Common myeloid progenitor, CD34-positive (primary cell): Measurements from ENCODE around the gene KBTBD8.

Source experiments
- CTCF ChIA-PET: fragments of 350-600 bp; sonication (Branson Sonifier 250); formaldehyde crosslinking; loops from one replicate; lab custom pipeline; 2021; ENCODE audit warnings: antibody characterized with exemption; lab: Charles Lee
- POLR2A ChIA-PET: fragments of 350-600 bp; sonication (Branson Sonifier 250); formaldehyde crosslinking; loops from one replicate; lab custom pipeline; 2021; ENCODE audit warnings: antibody characterized with exemption; lab: Charles Lee
- DNase-seq, 3 donors: peaks; one replicate each; pipeline versions ENCODE4 v3.0.0 to v3.0.0-alpha.2; 2013
- H3K27ac ChIP-seq, 2 experiments: 1 replicate in 1 of 2; 2 replicates in 1 of 2; pipeline ENCODE4 v1.7.0; 2013; ENCODE audit warnings: inconsistent platforms in 2 of 2, low read length in 2 of 2, mild to moderate bottlenecking in 2 of 2, low read depth in 1 of 2, moderate library complexity in 1 of 2; ENCODE audit not compliant: severe bottlenecking in 2 of 2, insufficient read depth in 1 of 2, poor library complexity in 1 of 2
- H3K27me3 ChIP-seq, 5 experiments: replicated peaks in 2 of 5; 1 replicate in 3 of 5; 2 replicates in 2 of 5; pipeline versions ENCODE4 v1.6.1 to v1.7.0; 2013; ENCODE audit warnings: low read length in 4 of 5, mild to moderate bottlenecking in 2 of 5, moderate library complexity in 2 of 5, inconsistent platforms in 1 of 5; ENCODE audit not compliant: insufficient read depth in 5 of 5, control insufficient read depth in 4 of 5
- H3K36me3 ChIP-seq, 4 experiments: 1 replicate in 2 of 4; 2 replicates in 2 of 4; pipeline versions ENCODE4 v1.6.1 to v1.7.0; 2013; ENCODE audit warnings: low read length in 3 of 4, control low read depth in 1 of 4, mild to moderate bottlenecking in 1 of 4; ENCODE audit not compliant: control insufficient read depth in 4 of 4, insufficient read depth in 4 of 4
- H3K4me1 ChIP-seq, 4 experiments: 1 replicate in 3 of 4; 2 replicates in 1 of 4; pipeline versions ENCODE4 v1.6.1 to v1.7.1; 2013; ENCODE audit warnings: low read length in 3 of 4, mild to moderate bottlenecking in 3 of 4, control low read depth in 1 of 4, inconsistent platforms in 1 of 4, moderate library complexity in 1 of 4; ENCODE audit not compliant: control insufficient read depth in 4 of 4, insufficient read depth in 4 of 4; ENCODE audit errors: control extremely low read depth in 1 of 4
- H3K4me3 ChIP-seq, 7 experiments: 1 replicate in 4 of 7; 2 replicates in 3 of 7; pipeline versions ENCODE4 v1.5.1 to v1.7.0; 2013; ENCODE audit warnings: mild to moderate bottlenecking in 7 of 7, low read length in 6 of 7, moderate library complexity in 6 of 7, inconsistent platforms in 2 of 7, low read depth in 2 of 7, control low read depth in 1 of 7; ENCODE audit not compliant: insufficient read depth in 4 of 7, control insufficient read depth in 1 of 7; ENCODE audit errors: extremely low read depth in 1 of 7
- H3K9me3 ChIP-seq, 5 experiments: 1 replicate in 4 of 5; 2 replicates in 1 of 5; pipeline versions ENCODE4 v1.6.1 to v1.7.1; 2013; ENCODE audit warnings: low read length in 4 of 5, mild to moderate bottlenecking in 2 of 5, inconsistent platforms in 1 of 5, low read depth in 1 of 5, moderate library complexity in 1 of 5; ENCODE audit not compliant: control insufficient read depth in 4 of 5, insufficient read depth in 2 of 5; ENCODE audit errors: control extremely low read depth in 1 of 5
- WGBS: methylation state at CpG from one replicate; pipeline ENCODE4 v1.1.5; 2013; ENCODE audit not compliant: insufficient coverage; 5-methylcytosine and 5-hydroxymethylcytosine counted together

KBTBD8 gene

GRCh38 chr3:66996696-66997095, 1.4 kb upstream of the KBTBD8 start:
- WGBS = 87% methylated on average over 2 of the region's 4 CpGs
- POLR2A ChIA-PET = no interaction called here
- H3K27ac ChIP-seq = no peak overlapping the region
- H3K27me3 ChIP-seq = no peaks in the 10 kb centered on the region
- no peaks in the 10 kb centered on the region for H3K9me3 ChIP-seq
- no peak overlapping the region for H3K4me3 ChIP-seq
- no peaks in the 10 kb centered on the region for H3K36me3 ChIP-seq
- no peak for DNase-seq
- CTCF ChIA-PET = interaction anchor here (0.6 kb wide), 1 partner anchor 16 kb away, joined by 3 read pairs; no protein-coding TSS in a partner anchor
- H3K4me1 ChIP-seq = peaks cover 9 to 37% (median 18%) of the 10 kb centered on the region in 4 experiments

GRCh38 chr3:66997560-66998112, 471 bp upstream of the KBTBD8 start:
- 14% methylated on average over 16 of the region's 18 CpGs for WGBS
- DNase-seq = no peak
- ChIA-PET CTCF (interaction anchor here (0.6 to 1.3 kb wide), 3 partner anchors 17 to 25 kb away, joined by 3 to 12 read pairs (median 3); no protein-coding TSS in a partner anchor), POLR2A (no interaction called here)
- H3K9me3 ChIP-seq = no peaks in the 10 kb centered on the region
- peak overlapping the region in 6 of 7 experiments; percentile 48 to 90 (median 71) for H3K4me3 ChIP-seq
- H3K27ac ChIP-seq = no peak overlapping the region
- peaks cover 9 to 37% (median 18%) of the 10 kb centered on the region in 4 experiments for H3K4me1 ChIP-seq
- H3K27me3 ChIP-seq = no peaks in the 10 kb centered on the region
- peaks cover 0 to under 1% (median 0%) of the 10 kb centered on the region in 4 experiments for H3K36me3 ChIP-seq

- H3K36me3 ChIP-seq = peaks cover 0 to 13% (median 5%) of the 10 kb centered on the region in 4 experiments
- H3K9me3 ChIP-seq = no peaks in the 10 kb centered on the region
- no peaks in the 10 kb centered on the region for H3K27me3 ChIP-seq
- H3K27ac ChIP-seq = no peak overlapping the region
- peaks cover 9 to 37% (median 18%) of the 10 kb centered on the region in 4 experiments for H3K4me1 ChIP-seq
- 0% methylated on average over 5 of the region's 10 CpGs for WGBS
- ChIA-PET CTCF (no interaction called here), POLR2A (interaction anchor here (0.6 kb wide), 1 partner anchor 11 kb away, joined by 3 read pairs; no protein-coding TSS in a partner anchor)
- H3K4me3 ChIP-seq = peak overlapping the region; percentile 77 to 90 (median 83)
- DNase-seq = no peak
These were observed 763 bp downstream of the KBTBD8 start for GRCh38 chr3:66998904-66999235.

- no peak overlapping the region for H3K27ac ChIP-seq
- peaks cover 0 to 18% (median 7%) of the 10 kb centered on the region in 4 experiments for H3K36me3 ChIP-seq
- CTCF ChIA-PET = no interaction called here
- POLR2A ChIA-PET = no interaction called here
- WGBS = no CpG with 5 or more reads among the region's 2 CpGs
- DNase-seq = peak in 2 of 3 donors; percentile 65 to 75
- H3K9me3 ChIP-seq = no peaks in the 10 kb centered on the region
- peak overlapping the region in 1 of 7 experiments; percentile 90 for H3K4me3 ChIP-seq
- no peaks in the 10 kb centered on the region for H3K27me3 ChIP-seq
- H3K4me1 ChIP-seq = peaks cover 9 to 37% (median 18%) of the 10 kb centered on the region in 4 experiments
These were observed 1.9 kb downstream of the KBTBD8 start for GRCh38 chr3:67000009-67000408.

DNA sequence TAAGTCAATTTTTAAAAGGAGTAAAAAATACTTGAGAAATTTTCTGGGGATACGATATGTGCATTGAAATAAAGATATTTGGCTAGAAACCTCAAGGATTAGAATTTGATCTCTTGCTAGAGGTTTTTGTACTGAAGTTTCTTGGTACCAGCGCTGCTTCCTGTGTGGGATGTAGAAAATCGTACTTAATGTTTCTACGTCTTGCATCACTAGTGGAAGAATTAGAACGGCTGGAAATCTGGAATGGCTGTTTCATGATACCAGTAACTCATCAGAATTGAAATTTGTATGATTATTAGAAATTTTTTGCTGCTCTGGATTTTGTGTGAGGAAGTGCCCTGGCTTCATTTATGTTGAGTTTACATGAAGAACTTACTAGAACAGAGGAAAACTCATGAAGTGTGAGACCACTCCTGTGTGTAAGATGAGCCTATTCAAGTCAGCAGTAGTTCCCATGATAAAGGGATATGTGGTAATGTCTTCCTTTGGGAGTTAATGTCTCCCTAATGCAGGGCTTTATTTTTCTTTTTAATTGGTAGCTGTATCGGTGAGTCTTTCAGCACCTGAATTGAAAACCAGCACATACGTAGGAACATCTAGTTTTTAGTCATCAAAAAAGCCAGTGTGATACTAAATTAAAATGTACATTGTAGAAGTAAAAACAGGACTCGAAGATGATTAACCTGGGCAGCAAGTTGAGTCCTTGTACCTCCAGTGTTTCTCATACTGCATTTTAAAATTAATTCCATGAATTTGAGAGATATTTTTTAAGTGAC, 3.2 kb downstream of the KBTBD8 start:
- ChIA-PET CTCF (no interaction called here), POLR2A (no interaction called here)
- Histone ChIP-seq H3K27ac (no peak overlapping the region), H3K4me1 (peaks cover 9 to 37% (median 18%) of the 10 kb centered on the region in 4 experiments), H3K27me3 (no peaks in the 10 kb centered on the region), H3K36me3 (peaks cover 0 to 21% (median 7%) of the 10 kb centered on the region in 4 experiments), H3K4me3 (no peak overlapping the region), H3K9me3 (no peaks in the 10 kb centered on the region)
- DNase-seq = no peak
- WGBS = 96% methylated on average over 4 of the region's 8 CpGs

DNA sequence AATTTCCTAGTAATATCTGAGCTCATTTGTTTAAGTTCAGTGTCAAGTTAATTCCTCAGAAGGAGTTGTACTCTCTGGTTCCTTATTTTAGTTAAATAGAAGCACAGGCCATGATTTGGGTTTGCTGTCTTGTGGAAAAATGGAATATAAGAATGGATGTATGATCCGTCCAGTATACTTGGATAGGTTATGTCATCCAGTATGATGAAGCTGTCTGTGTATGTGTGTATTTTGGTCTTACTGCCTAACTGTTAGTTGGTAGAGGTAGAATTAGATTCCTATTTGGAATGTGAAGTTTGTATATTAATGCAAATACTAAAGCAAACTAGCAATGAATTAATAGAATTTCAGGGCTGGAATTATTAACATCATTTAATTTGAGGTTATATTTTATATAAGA, 7.9 kb downstream of the KBTBD8 start:
- POLR2A ChIA-PET = no interaction called here
- WGBS = no CpG with 5 or more reads among the region's 1 CpG
- H3K4me1 ChIP-seq = peaks cover 0 to 4% (median 0%) of the 10 kb centered on the region in 4 experiments
- peaks cover 0 to 38% (median 11%) of the 10 kb centered on the region in 4 experiments for H3K36me3 ChIP-seq
- H3K27ac ChIP-seq = no peak overlapping the region
- H3K27me3 ChIP-seq = no peaks in the 10 kb centered on the region
- no peaks in the 10 kb centered on the region for H3K9me3 ChIP-seq
- no peak for DNase-seq
- CTCF ChIA-PET = interaction anchor here (1.9 kb wide), 1 partner anchor 35 kb away, joined by 6 read pairs; no protein-coding TSS in a partner anchor
- H3K4me3 ChIP-seq = no peak overlapping the region

DNA sequence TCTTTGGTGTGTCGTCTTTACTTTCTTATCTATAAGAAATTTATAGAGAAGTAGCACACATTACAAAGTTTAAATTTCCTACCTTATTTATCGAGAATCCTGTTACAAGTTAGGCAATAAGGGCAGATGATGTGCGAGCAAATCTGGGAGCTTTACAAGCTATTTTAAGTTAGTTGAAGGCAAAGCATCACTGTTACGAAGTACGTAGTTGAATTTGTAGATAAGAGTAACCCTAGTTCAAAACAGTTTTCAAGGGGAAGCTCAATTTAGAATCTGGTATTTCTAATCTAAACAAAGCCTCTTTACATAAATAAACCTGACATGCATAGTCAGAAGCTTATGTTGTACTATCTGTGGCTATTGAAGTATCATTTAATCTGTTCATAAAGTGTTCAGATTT, 8.4 kb downstream of the KBTBD8 start:
- ChIA-PET POLR2A (no interaction called here), CTCF (interaction anchor here (1.9 kb wide), 1 partner anchor 36 kb away, joined by 6 read pairs; no protein-coding TSS in a partner anchor)
- DNase-seq = no peak
- H3K36me3 ChIP-seq = peaks cover 0 to 40% (median 11%) of the 10 kb centered on the region in 4 experiments
- no CpG with 5 or more reads among the region's 5 CpGs for WGBS
- H3K27ac ChIP-seq = no peak overlapping the region
- H3K4me3 ChIP-seq = no peak overlapping the region
- no peaks in the 10 kb centered on the region for H3K4me1 ChIP-seq
- no peaks in the 10 kb centered on the region for H3K27me3 ChIP-seq
- H3K9me3 ChIP-seq = no peaks in the 10 kb centered on the region
